Stimulated activated CD8-positive, alpha-beta memory T cell treated with anti-CD3 and anti-CD28 coated beads, Interleukin-7, amount 100 ng/mL, for 1 hour (primary cell): ENCODE data around the gene IFI27L1.

Experiments
- DNase-seq, 2 donors: peaks; one replicate each; pipeline ENCODE4 v3.0.0-alpha.2; 2020; ENCODE audit warnings: low read depth in 2 of 2

IFI27L1 gene

GRCh38 chr14:94113908-94114588 is 32.9 kb downstream of the IFI27L1 start:
- no peak for DNase-seq

DNA sequence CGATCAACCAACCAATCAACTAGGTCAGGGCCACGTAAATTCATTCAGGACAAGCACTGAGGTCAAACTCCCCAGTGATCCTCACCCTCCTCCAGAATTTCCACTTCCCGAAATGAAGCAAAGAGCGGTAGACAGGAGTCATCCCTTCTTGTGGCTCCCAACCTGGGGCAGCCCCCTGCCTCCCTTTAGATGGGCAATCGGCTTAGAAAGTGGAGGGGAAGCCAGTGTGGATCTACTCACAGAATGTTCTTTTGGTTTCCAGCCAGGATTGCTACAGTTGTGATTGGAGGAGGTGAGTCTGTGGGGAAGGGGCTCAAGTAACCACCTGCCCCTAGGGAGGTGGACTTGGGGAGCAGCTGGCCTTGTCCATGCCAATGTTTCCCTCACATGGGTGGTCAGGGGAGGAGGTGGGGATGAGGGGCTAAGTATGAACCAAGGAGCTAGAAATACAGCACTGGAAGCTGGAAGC is 33.5 kb downstream of the IFI27L1 start:
- DNase-seq = no peak

DNA sequence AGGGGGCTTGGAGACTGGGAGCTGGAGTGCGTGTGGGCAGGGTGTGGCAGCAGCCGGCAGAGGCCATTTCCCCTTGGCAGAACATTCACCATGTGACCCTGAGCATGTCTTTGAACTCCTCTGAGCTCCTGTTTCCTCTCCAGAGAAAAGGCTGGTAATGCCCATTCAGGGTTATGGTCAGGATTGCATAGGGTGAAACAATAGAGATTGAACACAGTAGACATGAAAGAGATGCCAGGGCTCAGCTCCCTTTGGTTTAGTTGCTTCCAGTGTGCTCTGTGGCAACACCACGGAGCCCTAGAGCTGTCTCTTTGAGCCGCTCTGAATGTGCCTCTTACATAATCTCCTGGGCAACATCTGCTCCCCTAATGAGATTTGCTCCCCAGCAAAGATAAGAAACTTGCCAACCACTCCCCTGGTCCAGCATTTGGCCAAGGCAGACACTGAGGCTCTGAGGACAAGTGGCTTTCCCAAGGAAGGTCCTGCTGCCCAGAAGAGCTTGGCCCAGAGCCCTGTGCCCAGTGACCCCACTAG is 34.0 kb downstream of the IFI27L1 start:
- DNase-seq = no peak

GRCh38 chr14:94115631-94116030 is 34.5 kb downstream of the IFI27L1 start:
- no peak for DNase-seq

- DNase-seq = no peak
These were observed 35.6 kb downstream of the IFI27L1 start for GRCh38 chr14:94116701-94117100.

DNA sequence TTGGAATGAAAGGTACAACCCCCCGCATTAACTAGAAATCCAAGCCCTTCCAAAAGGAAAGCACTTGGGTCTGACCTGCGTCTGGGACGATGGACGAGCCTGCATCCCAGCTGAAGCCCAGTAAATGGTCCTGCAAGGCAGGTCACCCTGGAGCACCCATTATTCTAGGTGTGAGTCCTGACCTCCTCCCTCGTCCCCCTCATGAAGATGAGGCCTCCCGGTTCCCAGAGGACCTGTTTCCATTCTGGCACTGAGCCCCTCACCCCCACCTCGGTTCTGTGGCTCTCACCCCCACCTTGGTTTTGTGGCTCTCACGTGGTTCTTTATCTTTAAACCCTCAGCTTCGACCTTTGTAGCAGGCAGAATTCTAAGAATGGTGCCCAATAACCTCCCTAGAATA is 36.7 kb downstream of the IFI27L1 start:
- DNase-seq = no peak

GRCh38 chr14:94119071-94119470 is 38.0 kb downstream of the IFI27L1 start:
- no peak for DNase-seq

GRCh38 chr14:94120667-94121340 is 39.7 kb downstream of the IFI27L1 start:
- no peak for DNase-seq

- no peak for DNase-seq
These were observed 40.4 kb downstream of the IFI27L1 start for GRCh38 chr14:94121485-94121884.

DNA sequence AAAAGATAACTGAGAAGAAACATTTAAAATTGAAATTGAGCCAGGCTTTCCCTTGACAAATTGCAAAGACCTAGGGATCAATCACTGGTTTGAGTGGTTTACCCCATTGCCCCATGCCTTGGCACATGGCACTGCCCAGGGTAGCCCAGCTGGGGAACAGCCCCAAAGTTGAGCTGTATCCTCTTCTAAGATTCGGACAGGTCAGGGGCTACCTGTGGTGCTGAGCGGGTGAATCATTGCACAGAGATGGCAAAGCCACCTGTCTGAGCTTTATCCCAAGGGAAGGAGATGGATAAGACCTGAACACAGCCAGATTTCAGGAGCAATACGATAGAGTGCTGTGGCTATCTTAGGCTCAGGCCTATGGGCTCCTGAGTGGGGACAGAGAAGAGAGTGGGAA is 41.3 kb downstream of the IFI27L1 start:
- DNase-seq = no peak

- no peak for DNase-seq
These were observed 42.2 kb downstream of the IFI27L1 start for GRCh38 chr14:94123296-94123695.

DNA sequence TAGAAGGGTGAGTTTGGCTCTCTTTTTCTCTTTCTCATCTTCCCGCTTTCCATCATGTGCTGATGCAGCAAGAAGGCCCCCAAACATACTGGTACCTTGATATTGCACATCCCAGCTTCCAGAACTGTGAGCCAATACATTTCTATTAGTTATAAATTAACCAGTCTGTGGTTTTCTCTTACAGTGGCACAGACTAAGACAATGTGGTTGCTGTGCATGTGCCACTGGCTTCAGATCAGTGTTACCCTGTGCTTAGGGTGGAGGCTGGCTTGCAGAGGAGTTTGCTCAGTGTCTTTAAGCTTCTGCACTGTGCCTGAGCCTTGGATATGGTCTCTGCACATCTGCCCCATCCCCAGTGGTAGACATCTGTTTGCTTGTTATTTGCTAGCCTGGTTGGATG is 42.8 kb downstream of the IFI27L1 start:
- DNase-seq = no peak

DNA sequence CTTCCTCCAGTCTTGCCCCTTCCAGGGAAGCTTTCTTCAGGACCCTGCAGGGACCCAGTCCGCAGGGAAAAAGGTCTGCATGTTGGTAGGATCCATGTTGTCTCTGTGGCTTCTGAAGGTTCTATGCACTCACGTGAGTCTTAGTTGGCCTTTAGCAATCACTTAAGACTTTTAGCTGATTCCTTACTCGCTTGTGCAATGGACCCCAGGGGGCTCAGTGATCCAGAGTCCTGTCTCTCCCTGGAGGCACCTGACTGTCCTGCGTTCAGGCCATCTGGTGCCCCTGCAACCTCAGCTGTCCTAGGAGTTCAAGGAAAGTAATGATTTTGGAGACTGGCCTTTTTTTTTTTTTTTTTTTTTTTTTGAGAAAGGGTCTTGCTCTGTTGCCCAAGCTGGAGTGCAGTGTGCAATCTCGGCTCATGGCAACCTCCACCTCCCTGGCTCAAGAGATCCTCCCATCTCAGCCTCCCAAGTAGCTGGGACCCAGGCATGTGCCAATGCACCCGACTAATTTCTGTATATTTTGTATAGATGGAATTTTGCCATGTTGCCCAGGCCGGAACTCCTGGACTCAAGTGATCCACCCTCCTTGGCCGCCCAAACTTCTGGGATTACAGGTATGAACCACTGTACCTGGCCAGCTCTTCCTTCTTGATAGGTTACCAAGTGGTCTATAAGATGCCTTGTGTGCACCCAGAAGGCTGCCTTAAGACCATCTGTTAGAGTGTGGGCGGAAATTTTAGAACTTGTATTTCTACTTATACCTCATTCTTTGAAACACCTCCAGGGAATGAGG is 43.7 kb downstream of the IFI27L1 start:
- DNase-seq = no peak

GRCh38 chr14:94125659-94126418 is 44.7 kb downstream of the IFI27L1 start:
- DNase-seq = no peak

- DNase-seq = no peak
These were observed 45.2 kb downstream of the IFI27L1 start for GRCh38 chr14:94126419-94126677.

- DNase-seq = no peak
These were observed 45.7 kb downstream of the IFI27L1 start for GRCh38 chr14:94126800-94127199.

DNA sequence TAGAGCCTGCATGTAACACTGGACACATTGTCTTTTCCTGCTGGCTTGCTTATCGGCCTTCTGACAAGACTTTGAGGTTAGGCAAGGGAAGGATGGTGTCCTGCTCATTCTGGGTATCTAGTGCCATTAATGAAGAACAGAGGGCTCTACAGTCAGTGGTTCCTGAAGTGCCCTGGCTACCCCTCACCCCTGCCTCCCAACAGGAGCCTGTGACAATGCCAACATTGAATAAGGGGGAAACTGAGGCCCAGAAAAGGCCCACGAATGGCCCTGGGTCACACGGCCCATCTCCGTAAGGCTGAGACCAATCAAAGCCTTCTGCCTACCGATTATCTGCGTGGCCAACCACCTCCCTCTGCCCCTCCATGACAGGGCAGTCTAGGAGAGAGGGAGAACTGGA is 46.2 kb downstream of the IFI27L1 start:
- no peak for DNase-seq

DNA sequence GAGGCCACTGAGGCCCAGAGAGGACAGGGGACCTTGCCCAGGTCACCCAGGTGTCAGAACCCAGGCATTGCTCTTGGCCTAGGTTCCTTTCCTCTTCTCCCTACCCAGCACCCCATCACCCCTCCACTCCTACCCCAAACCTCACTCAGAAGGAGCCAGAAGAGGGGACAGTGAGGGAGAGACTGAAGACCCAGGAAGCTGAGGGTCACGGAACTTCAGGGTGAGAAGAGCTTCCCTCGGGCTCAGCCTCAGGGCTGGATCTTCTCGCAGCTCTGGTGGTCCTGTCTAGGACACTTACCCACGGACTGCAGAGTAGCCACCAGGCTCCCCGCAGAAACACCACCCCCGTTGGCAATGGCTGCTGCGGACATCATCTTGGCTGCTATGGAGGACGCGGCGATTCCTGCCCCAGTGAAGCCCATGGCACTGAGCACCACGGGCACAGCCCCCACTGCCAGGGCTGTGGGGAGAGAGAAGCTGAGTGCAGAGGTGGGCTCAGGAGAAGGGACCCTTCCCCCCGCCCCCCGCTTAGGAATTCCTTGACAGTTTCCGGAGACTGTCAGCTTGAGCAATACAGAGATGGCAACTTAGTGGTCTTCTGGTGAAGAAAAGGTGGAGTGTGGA is 47.2 kb downstream of the IFI27L1 start:
- no peak for DNase-seq

DNA sequence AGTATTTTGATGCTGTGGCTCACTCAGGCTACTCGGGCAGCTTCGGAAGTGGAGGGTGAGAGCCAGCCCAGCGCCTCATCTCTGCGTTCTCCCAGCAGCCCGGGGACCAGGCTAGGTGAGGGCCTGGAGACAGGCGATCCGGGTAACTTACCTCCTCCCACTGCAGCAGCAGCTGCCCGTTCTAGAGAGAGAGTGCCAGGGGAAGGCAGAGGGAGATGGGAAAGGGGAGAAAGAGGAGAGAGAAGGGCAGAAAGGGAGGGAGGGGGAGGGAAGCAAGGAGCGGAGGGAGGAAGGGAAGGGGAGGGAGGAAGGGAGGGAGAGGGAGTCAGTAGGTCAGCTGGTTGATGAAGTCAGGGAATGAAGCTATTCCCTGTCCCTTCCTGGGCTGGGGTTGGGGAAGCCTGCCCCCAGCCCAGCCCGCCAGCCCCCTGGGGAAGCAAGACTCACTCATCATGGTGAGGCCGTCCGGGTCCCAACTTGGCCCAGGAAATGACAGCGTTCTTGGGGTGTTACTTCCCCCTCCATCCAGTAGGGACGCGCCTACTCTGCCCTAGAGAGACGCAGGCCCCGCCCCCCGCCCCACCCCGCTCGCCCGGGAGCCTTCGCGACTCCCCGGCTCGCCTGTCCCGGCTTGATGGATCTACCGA is 48.1 kb downstream of the IFI27L1 start, which contains the start of gene IFI27L2:
TSS of gene IFI27L2 (minus strand) at position 494 of the 647 bp plus-strand sequence. CDS start at position 454, 40 bp downstream.
- DNase-seq = peak; percentile 25 to 35

DNA sequence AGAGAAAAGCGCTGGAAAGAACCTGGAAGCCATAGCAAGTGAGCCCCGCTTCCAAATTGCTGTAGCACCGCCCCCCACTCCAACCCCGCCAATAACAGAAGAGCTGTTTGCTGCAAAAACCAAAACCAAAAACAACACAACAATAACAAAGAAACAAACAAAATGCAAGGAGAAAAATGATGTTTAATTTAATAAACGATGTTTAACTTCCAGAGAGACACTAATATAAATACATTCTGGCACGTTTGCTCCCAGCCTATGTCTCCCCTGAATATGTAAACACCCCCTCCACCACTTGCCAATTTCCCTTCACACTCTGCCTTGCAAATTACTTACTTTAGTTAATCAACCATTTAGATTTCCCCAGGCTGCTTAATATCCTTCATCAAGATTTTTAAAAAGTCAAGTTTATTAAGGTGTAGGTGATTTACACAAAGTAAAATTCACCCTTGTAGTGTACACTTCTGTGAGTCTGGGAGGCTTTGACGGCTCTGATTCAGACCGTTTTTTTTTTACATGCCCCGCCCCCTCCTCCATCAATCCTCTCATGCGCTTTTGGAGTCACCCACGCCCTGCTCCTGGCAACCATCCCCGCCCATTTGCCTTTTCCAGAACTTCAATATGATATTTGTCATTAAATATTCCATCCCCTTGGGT is 48.8 kb downstream of the IFI27L1 start:
- no peak for DNase-seq
